ENCODE results near the gene GRIK3. TPM values are rescaled to one million over a fixed set of nuclear protein-coding genes. Genes with fewer than 3 reads are reported as not detected.

GRIK3 gene
- total RNA-seq, 6 experiments from 2014 or later = not detected

DNA sequence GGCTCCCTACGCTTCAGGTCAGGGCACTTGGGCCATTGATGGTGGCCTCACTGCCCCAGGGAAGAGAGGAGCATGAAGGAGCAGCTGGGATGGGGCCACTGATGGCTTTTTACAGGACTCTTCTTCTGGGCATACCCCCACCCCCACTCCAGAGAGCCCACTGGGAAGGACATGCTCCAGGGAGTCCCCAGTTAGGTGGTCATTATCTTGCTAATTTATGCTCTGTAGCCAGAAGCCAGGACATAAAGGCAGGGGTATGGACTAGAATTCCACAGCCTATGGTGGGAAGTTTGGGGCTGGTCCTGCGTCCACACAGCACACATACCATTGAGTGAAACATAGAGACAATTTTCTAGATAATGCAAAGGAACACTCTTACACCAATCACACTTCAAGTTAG lies 8.8 kb upstream of the GRIK3 start:
- Mint-ChIP-seq H3K27me3 (ENCODE audit: insufficient read depth) (peaks cover 2% of the 10 kb centered on the region; the same call in 1 of the 2 replicates), H3K36me3 (ENCODE audit: low read depth) (no peaks in the 10 kb centered on the region), H3K27ac (no peak overlapping the region), H3K4me1 (ENCODE audit: low read depth) (no peaks in the 10 kb centered on the region), H3K9me3 (peaks cover 50% of the 10 kb centered on the region), H3K4me3 (no peak overlapping the region)
- TF ChIP-seq, protein P1, sequence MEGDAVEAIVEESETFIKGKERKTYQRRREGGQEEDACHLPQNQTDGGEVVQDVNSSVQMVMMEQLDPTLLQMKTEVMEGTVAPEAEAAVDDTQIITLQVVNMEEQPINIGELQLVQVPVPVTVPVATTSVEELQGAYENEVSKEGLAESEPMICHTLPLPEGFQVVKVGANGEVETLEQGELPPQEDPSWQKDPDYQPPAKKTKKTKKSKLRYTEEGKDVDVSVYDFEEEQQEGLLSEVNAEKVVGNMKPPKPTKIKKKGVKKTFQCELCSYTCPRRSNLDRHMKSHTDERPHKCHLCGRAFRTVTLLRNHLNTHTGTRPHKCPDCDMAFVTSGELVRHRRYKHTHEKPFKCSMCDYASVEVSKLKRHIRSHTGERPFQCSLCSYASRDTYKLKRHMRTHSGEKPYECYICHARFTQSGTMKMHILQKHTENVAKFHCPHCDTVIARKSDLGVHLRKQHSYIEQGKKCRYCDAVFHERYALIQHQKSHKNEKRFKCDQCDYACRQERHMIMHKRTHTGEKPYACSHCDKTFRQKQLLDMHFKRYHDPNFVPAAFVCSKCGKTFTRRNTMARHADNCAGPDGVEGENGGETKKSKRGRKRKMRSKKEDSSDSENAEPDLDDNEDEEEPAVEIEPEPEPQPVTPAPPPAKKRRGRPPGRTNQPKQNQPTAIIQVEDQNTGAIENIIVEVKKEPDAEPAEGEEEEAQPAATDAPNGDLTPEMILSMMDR (IDR thresholded peaks at IDR 0.05) = no peak
- DNase-seq = no peak

DNA sequence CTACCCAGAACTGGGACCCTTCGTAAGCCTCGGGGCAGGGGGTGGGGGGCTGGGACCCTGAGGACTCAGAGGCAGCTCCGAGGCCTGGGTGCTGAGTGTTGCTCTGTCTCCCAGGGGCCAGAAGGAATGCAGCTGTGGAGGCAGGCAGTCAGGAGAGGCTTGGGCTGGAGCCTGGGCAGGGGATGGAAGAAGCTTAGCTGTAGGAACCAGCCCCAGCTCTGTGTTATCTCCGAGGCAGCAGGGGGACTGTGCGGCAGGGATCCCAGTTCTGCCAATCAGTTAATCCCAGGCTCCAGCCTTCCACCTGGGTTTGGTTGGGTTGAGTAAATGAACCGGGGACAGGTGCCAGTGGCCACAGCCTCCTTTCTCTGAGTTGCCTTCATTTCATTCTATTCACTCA lies 8.2 kb upstream of the GRIK3 start:
- no peak for DNase-seq
- TF ChIP-seq, protein P1 (IDR thresholded peaks at IDR 0.05) = no peak
- no peaks in the 10 kb centered on the region for H3K4me1 Mint-ChIP-seq (ENCODE audit: low read depth)
- H3K36me3 Mint-ChIP-seq (ENCODE audit: low read depth) = no peaks in the 10 kb centered on the region
- H3K9me3 Mint-ChIP-seq = peaks cover 44% of the 10 kb centered on the region
- peaks cover 2% of the 10 kb centered on the region; the same call in 1 of the 2 replicates for H3K27me3 Mint-ChIP-seq (ENCODE audit: insufficient read depth)
- H3K4me3 Mint-ChIP-seq = no peak overlapping the region
- H3K27ac Mint-ChIP-seq = no peak overlapping the region

DNA sequence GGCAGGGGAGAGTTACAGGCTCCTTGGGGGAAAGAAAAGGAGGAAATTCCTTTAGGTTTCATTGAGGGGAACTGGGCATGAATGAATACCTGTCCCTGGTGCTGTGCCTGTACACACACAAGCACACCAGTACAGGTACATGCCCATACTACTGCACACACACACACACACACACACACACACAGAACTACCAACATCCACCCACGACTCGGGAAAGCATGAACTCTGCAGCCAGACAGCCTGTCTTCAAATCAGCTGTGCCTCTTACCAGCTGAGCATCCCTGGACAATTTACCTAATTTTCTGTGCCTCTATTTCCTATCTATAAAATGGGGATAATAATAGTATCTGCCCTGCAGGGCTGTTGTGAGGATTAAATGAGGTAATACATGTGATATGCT lies 7.2 kb upstream of the GRIK3 start:
- Mint-ChIP-seq H3K36me3 (ENCODE audit: low read depth) (no peaks in the 10 kb centered on the region), H3K9me3 (peaks cover 34% of the 10 kb centered on the region), H3K27me3 (ENCODE audit: insufficient read depth) (peaks cover 2% of the 10 kb centered on the region; the same call in 1 of the 2 replicates), H3K27ac (no peak overlapping the region), H3K4me3 (no peak overlapping the region), H3K4me1 (ENCODE audit: low read depth) (no peaks in the 10 kb centered on the region)
- TF ChIP-seq, protein P1 (IDR thresholded peaks at IDR 0.05) = no peak
- DNase-seq = no peak

DNA sequence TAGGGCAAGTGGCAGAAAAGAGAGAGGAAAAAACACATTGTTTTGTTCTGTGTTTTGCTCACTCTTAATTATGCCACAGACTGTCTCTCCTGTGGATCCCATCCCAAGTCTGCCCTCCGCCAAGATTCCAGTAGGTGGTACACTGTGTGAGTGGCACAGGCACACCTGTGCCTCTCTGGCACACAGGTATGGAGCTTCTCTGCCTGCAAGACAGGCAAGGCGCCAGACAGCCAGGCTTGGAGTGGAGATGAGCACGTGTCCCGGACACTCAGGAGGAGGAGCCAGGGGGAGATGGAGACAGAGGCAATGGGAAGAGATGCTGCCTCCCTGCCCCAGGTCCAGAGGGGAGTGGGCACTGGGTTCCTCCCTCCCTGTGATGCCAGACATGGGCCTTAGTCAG lies 6.5 kb upstream of the GRIK3 start:
- Mint-ChIP-seq H3K4me3 (no peak overlapping the region), H3K27me3 (ENCODE audit: insufficient read depth) (peaks cover 2% of the 10 kb centered on the region; the same call in 1 of the 2 replicates), H3K36me3 (ENCODE audit: low read depth) (no peaks in the 10 kb centered on the region), H3K9me3 (peaks cover 31% of the 10 kb centered on the region), H3K27ac (no peak overlapping the region), H3K4me1 (ENCODE audit: low read depth) (no peaks in the 10 kb centered on the region)
- TF ChIP-seq, protein P1 (IDR thresholded peaks at IDR 0.05) = no peak
- DNase-seq = no peak

DNA sequence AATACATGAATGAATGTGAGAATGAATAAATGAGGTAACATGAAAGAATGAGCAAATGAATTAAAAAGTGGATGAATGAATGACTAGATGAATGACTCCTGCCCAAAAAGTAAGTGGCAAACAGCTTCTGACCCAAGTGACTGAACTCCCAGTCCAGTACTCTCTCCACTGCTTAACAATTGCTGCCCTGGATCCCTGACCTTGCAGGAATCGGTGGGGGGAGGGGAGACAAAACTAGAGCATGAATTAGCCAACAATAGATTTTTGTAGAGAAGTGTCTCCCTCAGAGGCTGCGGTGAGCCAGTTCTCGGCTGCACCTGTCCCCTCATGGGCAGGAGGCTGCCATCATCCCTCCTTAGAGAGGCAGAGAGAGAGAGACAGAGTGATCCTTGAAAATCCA lies 5.9 kb upstream of the GRIK3 start:
- peaks cover 4% of the 10 kb centered on the region for H3K27me3 Mint-ChIP-seq (ENCODE audit: insufficient read depth)
- peaks cover 30% of the 10 kb centered on the region for H3K9me3 Mint-ChIP-seq
- no peaks in the 10 kb centered on the region for H3K4me1 Mint-ChIP-seq (ENCODE audit: low read depth)

More for the DNA sequence above, 5.9 kb upstream of the GRIK3 start:
- no peaks in the 10 kb centered on the region for H3K36me3 Mint-ChIP-seq (ENCODE audit: low read depth)
- no peak overlapping the region for H3K4me3 Mint-ChIP-seq
- H3K27ac Mint-ChIP-seq = no peak overlapping the region
- DNase-seq = no peak
- TF ChIP-seq, protein P1 (IDR thresholded peaks at IDR 0.05) = no peak

All from HFFc6 (cell line).